Measurements from ENCODE around the gene OR4F29.
"Not testable (repeated sequence)": the region's sequence is repeated elsewhere in the genome, so short reads cannot be mapped to it uniquely, and the experiment has no call there.

OR4F29 gene

GRCh38 chr1:451578-451977 lies at the start of gene OR4F29:
Gene OR4F29, minus strand, starts transcription at chr1:451678. Its CDS starts 0 bp downstream, at chr1:451678.
- DNase-seq: not testable (repeated sequence)

Data from CD4-positive, alpha-beta T cell treated with Interleukin-15 for 1 hour (primary cell).